HL-60/S4 treated with phorbol 12-myristate 13-acetate at 8.2 ng/mL for 4 days and 3 days (cell line): ENCODE data around the gene PKP3.
"Not testable (repeated sequence)": the region's sequence is repeated elsewhere in the genome, so short reads cannot be mapped to it uniquely, and the experiment has no call there.

Source experiments
- in situ Hi-C: fragments of 300-500 bp; cut with MboI; formaldehyde crosslinking; loops from 2 replicates; pipeline ENCODE4 v1.15.0; 2022; ENCODE audit warnings: low sequenced_read_pairs

PKP3 gene

GRCh38 chr11:420911-421321, 26.9 kb downstream of the PKP3 start:
- in situ Hi-C loops = no loop called here

DNA sequence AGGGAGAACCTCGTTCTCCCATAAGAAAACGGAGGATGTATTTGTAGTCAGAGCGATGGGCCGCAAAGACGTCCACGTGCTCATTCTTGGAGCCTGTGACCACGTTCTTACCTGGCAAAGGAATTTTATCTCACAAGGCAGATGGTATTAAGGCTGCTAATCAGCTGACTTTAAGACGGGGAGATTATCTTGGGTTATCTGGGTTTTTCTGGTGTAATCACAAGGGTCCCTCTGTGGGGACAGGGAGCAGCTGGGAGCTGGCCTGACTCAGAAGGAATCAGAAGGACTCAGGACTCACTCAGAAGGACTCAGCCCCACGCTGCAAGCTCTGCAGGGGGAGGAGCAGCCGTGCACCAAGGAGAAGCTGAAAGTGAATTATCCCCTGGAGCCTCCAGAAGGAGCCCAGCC, 28.2 kb downstream of the PKP3 start:
- in situ Hi-C loops = no loop called here

- in situ Hi-C loops = no loop called here
These were observed 30.2 kb downstream of the PKP3 start for GRCh38 chr11:424232-424631.

- in situ Hi-C loops = not testable (repeated sequence)
These were observed 30.8 kb downstream of the PKP3 start for GRCh38 chr11:424766-425165.

- in situ Hi-C loops = no loop called here
These were observed 31.3 kb downstream of the PKP3 start for GRCh38 chr11:425301-425700.

DNA sequence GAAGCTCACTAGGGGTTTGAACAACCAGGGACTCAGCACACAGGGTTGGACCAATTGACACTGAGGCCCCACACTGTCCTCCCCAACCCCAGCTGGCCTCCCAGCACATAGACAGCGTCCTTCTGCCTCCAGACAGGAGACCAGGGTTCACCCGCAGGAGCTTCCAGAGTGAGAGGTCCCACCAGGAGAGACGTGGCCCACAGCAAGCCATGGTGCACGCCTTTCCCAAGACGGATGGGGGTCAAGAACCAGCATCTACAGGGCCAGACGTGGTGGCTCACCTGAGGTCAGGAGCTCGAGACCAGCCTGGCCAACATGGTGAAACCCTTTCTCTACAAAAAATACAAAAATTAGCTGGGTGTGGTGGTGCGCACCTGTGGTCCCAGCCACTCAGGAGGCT, 32.8 kb downstream of the PKP3 start:
- in situ Hi-C loops = no loop called here

GRCh38 chr11:428295-428694, 34.3 kb downstream of the PKP3 start:
- in situ Hi-C loops = no loop called here

- in situ Hi-C loops = no loop called here
These were observed 35.4 kb downstream of the PKP3 start for GRCh38 chr11:429391-429790.

GRCh38 chr11:429931-430456, 36.0 kb downstream of the PKP3 start:
- in situ Hi-C loops = no loop called here

DNA sequence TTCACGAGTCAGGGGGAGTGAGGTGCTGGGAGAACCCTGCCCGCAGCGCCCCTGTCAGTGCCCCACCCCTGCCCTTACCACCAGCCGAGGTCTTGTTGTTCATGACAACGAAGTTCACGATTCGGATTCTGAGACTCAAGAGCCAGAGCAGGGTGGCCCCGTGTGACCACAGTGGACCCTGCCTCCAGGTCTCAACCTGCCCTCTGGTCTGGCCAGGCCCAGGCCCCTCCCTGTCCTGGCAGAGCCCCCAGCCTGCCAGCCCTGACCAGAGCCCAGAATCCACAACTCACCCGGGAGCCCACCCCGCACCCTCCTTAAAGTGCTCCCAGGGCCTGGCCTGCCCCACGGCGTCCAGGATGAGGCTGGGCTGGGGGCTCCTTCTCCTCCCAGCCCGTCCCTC, 37.9 kb downstream of the PKP3 start:
- in situ Hi-C loops = no loop called here

- in situ Hi-C loops = no loop called here
These were observed 38.6 kb downstream of the PKP3 start for GRCh38 chr11:432501-433100.

DNA sequence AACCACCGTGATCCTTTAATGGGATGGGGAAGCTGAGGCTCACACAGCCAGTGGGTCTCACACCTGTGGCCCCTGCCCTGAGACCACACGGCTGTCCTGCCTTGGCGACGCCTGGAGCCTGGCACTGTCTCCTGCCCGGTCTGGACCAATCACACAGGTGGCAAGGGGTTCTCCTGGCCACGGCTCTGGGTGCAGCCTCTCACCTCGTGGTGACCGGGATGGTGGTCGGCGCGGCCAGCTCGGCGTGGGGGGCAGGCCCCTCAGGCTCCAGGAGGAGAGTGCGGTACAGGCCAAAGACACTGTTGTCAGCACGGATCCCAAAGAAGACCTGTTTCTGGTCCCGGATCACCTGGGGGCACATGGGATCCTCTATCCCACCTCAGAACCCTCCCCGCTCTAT, 39.1 kb downstream of the PKP3 start:
- in situ Hi-C loops = no loop called here

GRCh38 chr11:433641-434040, 39.6 kb downstream of the PKP3 start:
- in situ Hi-C loops = no loop called here

DNA sequence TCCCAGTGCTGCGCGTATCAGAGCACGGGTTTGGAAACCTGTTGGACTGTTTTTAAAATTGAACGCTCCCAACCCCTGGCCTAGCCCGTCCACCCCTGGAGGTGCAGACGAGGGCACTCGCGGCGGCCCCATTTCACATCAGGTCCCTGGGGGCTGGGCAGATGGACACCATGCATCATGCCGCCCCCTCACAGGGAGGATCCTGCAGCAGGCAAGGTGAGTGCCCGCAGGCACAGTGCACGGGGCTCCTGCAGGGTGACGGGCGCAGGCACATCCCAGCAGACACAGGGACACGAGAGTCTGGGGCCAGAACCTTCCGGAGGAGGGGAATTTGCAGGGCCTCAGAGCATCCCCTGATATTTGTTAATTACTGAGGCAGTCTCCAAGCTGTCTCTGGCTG, 40.5 kb downstream of the PKP3 start:
- in situ Hi-C loops = no loop called here

- in situ Hi-C loops = not testable (repeated sequence)
These were observed 41.2 kb downstream of the PKP3 start for GRCh38 chr11:434999-435740.

DNA sequence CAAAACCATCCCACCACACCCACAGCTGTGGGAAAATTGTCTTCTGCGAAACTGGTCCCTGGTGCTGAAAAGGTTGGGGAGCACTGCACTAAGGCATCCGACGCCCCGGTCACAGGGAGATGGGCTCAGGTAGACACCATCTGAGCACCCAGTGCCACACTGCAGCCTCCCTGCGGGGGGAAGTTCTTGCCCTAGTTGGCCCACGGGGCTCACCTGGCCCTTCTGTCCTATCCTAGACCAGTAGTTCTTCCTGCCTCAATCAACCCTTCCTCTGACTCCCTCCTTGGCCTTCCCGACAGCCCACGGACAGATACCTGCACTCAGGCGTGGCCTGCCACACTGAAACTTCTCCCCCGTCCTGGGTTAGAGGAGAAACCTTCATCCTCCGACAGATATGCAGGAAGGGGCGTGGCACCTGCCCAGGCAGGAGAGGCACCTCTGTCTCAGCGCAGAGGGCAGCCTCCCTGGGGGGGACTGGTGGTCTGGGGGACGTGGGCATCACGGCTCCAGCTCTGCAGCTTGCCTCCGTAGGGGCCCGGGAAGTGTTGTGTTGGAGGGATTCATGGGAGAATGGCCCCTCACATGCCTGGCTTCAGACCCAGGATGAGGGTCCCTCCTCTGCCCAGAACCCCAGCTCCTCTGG, 43.3 kb downstream of the PKP3 start:
- in situ Hi-C loops = no loop called here

- in situ Hi-C loops = no loop called here
These were observed 44.3 kb downstream of the PKP3 start for GRCh38 chr11:438101-438844.

- in situ Hi-C loops = no loop called here
These were observed 45.5 kb downstream of the PKP3 start for GRCh38 chr11:439315-440064.

DNA sequence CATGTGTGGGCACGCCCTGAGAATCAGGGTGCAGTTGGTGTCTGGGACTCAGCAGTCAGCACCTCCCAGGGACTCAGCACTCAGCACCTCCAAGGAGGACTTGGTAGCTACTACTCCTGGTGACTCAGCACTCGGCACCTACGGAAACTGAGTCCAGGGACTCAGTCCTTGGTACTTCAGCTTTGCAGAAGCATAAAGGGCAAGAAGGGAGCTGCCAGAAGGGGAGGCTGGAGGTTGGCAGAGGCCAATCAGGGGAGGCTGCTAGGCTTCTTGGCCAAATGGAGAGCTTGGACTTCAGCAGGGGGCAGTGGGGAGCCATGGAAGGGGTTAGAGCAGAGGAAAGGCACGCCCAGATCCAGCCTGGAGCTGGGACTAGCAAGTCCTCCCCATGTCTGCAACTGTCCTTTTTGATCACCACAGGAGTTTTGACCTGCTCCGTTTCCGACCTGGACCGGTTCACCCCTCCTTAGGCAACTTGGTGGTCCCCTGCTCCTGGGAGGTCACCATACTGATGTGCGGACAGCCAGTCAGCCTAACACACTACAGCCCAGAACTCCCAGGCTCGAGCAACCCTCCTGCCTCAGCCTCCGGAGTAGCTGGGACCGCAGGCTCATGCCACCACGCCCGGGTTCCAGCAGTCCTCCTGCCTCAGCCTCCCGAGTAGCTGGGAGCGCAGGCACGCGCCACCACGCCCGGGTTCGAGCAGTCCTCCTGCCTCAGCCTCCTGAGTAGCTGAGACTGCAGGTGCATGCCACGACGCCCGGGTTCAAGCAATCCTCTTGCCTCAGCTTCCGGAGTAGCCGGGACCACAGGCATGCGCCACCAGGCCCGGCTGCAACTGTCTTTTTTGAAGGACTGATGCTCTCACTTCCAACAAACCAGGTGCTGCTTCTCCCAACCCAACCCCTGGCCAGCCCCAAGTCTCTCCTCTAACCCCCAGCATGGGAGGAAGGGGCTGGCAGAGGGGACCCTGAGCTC, 46.3 kb downstream of the PKP3 start:
- in situ Hi-C loops = no loop called here

- in situ Hi-C loops = no loop called here
These were observed 47.0 kb downstream of the PKP3 start for GRCh38 chr11:441043-441417.
